Activated CD8-positive, alpha-beta memory T cell treated with anti-CD3 and anti-CD28 coated beads for 36 hours (primary cell): ENCODE data around the gene KIF3A. TPM values are rescaled to one million over a fixed set of nuclear protein-coding genes. Genes with fewer than 3 reads are reported as not detected.

Experiments
- CTCF ChIA-PET: fragments of 350-600 bp; sonication (Branson Sonifier 250); formaldehyde crosslinking; loops from one replicate; lab custom pipeline; 2021; ENCODE audit warnings: antibody characterized with exemption; lab: Charles Lee
- POLR2A ChIA-PET: fragments of 350-600 bp; sonication (Branson Sonifier 250); formaldehyde crosslinking; loops from one replicate; lab custom pipeline; 2021; ENCODE audit warnings: antibody characterized with exemption; lab: Charles Lee
- total RNA-seq, 2 experiments: library from RNA; stranded (reverse); gene quantifications; one replicate each; pipeline ENCODE4 v1.2.3, GENCODE V29; 2021

The KIF3A gene
- total RNA-seq, 2 experiments from 2014 or later = 16.1 to 16.9 TPM

DNA sequence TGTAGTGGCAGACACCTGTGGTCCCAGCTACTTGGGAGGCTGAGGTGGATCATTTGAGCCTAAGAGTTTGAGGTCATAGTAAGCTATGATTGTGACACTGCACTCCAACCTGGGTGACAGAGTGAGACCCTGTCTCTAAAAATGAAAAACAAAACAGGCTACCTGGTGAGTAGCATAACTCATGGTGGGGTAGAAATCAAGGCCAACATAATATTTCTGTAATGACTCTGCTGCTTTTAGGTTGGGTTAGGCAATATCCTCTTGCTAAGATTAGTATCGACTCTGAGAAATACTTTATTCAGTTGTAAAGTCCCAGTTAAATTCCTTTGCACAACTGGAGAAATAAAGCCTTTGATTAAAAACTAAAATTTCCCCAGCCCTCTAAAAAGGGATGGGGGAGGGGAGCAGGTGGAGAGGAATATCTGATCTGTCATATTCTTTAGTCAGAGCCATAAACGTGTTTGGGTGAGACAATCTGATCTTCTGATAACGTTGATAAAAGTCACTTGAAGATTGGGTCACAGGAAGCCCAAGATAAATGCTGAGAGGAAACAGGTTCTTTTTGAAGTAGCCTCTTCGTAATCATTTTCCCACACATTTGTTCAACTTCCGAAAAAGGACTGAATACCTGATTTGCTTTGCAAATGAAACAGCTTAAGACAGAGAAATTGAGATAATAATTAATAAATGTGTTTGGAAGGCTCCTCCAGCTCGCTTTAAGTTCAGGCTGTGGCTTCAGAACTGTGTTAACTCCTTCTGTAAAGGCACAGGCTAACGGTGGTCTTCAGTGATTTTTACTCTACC, 48.6 kb downstream of the KIF3A start:
- ChIA-PET CTCF (no interaction called here), POLR2A (no interaction called here)

DNA sequence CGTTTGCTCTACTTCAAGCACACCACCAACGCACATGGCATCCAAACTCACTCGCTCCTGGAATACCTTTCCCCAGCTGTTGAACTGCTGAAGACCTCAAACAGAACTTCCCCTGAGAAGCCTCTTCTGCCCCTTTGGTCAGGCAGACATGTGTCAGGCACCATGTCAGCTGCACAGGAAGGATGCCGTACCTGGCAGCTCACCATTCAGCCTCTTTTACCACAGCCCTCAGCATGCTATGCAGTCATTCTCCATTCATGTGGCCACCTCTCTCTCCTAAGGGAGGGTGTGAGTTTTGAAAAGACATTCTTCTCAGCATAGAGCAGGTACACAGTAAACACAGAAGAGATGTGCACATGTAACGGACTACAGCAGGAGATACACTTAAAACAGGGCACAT, 49.4 kb downstream of the KIF3A start:
- POLR2A ChIA-PET = interaction anchor here (0.6 kb wide), 1 partner anchor 342 kb away, joined by 5 read pairs; no protein-coding TSS in a partner anchor

DNA sequence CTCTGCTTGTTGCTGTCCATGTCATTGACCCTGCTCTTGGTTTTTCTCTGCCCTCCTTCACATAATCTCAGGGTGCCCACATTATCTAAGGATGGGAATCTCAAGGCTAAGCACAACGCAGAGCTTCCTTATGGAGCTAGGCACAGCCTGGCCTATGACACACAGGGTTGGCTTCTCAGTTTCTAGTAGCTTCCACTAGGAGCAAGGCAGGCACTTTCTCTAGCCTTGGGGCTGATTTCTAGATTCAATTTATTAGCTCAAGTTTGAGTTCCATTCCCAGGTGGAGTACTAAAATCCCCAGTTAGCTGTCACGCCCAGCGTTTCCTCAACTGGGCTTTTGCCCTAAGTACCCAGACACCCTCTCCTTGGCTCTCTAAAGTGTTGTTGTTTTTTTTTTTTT, 51.2 kb downstream of the KIF3A start:
- ChIA-PET POLR2A (no interaction called here), CTCF (no interaction called here)

More for the DNA sequence above, 49.4 kb downstream of the KIF3A start:
- CTCF ChIA-PET = no interaction called here

GRCh38 chr5:132684922-132685720, 52.2 kb downstream of the KIF3A start:
- POLR2A ChIA-PET = no interaction called here
- CTCF ChIA-PET = no interaction called here

- ChIA-PET POLR2A (no interaction called here), CTCF (no interaction called here)
Observed at GRCh38 chr5:132684491-132684890, 52.9 kb downstream of the KIF3A start.

- ChIA-PET CTCF (interaction anchor here (0.8 kb wide), 1 partner anchor 13 kb away, joined by 3 read pairs; no protein-coding TSS in a partner anchor), POLR2A (no interaction called here)
Observed at GRCh38 chr5:132681983-132682382, 55.4 kb downstream of the KIF3A start.

DNA sequence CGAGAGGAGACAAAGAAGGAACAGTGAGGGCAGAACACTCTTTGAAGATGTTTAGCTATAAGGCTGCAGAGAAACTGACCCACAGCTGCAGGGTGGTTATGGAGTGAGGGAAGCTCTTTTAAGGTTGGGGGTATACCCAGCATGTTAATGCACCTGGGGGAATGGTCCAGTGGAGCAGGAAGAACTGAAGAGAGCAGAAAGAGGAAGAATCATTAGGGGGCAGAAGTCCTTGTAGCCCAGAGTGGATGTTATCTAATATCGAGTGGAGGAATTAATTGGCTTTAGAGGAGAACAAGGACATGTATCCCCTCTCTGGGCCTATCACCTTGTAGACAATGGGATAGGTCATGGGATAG, 55.9 kb downstream of the KIF3A start:
- ChIA-PET POLR2A (no interaction called here), CTCF (interaction anchor here (0.8 kb wide), 1 partner anchor 12 kb away, joined by 3 read pairs; no protein-coding TSS in a partner anchor)

GRCh38 chr5:132680780-132681475, 56.4 kb downstream of the KIF3A start:
- CTCF ChIA-PET = interaction anchor here (0.8 kb wide), 1 partner anchor 12 kb away, joined by 3 read pairs; no protein-coding TSS in a partner anchor
- POLR2A ChIA-PET = no interaction called here

- POLR2A ChIA-PET = no interaction called here
- CTCF ChIA-PET = no interaction called here
Observed at GRCh38 chr5:132679717-132680380, 57.5 kb downstream of the KIF3A start.

- ChIA-PET CTCF (no interaction called here), POLR2A (no interaction called here)
Observed at GRCh38 chr5:132679166-132679565, 58.2 kb downstream of the KIF3A start.

DNA sequence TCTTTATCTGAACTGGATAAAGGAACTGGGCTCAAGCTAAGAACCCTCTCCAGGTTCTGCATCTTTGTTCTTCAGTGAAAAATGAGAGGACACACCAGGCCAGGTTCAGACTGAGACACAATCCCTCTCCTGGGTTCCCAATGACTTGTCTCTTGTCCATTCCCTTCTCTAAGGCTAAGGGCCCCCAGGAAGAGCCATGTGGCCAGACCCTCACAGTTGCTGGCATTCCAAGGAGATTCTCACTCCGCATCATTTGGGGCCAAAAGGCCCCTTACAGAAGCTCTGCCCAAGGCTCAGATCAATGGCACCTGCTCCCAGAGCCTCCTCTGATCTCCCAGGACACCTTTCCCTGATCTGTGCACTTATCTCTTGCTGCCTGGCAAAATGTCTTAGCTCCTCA, 58.6 kb downstream of the KIF3A start:
- POLR2A ChIA-PET = no interaction called here
- CTCF ChIA-PET = no interaction called here

DNA sequence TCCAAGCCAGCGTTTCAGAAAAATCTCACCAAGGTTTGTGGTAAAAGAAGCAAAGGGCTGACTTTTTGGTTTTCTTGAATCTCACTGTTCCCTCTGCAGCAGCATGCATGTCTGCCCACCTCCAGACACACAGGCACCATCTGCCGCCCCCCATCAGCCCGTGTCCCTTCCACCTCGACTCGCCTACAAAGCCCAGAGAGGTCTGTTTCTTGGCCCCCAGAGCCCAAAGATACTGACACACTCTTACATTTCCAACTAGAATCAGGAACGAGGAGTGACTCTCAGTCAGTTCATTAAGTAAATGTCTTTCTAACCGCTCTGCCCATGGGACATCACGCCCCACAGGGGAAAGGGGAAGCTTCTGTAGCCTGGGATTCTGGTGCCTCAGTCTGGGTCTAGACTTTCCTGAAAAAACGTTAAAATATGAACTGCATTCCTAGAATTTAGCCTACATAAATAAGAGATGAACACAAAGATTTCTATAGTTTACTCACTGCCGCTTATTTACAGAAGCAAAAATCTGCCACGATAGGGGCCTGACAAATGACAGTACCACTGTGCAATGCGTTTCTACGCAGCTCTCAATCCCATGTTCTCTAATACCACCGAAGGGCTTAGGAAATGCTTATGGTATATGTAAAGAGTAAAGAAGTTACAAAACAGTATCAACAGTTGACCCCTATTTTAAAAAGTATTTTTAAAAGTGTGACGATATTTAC, 59.5 kb downstream of the KIF3A start:
- POLR2A ChIA-PET = no interaction called here
- CTCF ChIA-PET = no interaction called here

DNA sequence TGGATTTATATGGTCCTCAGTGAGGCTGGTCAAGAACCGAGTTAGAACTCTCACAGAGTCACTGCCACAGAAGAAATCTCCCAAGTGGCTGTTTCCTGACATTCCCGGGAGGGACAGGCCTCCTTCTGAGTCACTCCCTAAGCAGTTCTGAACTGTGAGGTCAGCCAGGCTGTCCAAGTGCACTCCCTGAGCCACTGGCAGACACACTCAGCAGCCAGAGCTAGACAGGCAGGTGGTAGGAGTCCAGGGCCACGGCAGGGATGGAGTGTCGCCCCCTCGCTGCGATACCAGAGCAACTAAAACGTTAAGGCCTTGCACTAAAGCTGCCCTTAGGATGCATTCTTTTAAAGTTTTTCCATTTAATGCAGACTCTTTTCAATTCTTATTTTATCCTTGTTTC, 60.2 kb downstream of the KIF3A start:
- ChIA-PET POLR2A (no interaction called here), CTCF (no interaction called here)

DNA sequence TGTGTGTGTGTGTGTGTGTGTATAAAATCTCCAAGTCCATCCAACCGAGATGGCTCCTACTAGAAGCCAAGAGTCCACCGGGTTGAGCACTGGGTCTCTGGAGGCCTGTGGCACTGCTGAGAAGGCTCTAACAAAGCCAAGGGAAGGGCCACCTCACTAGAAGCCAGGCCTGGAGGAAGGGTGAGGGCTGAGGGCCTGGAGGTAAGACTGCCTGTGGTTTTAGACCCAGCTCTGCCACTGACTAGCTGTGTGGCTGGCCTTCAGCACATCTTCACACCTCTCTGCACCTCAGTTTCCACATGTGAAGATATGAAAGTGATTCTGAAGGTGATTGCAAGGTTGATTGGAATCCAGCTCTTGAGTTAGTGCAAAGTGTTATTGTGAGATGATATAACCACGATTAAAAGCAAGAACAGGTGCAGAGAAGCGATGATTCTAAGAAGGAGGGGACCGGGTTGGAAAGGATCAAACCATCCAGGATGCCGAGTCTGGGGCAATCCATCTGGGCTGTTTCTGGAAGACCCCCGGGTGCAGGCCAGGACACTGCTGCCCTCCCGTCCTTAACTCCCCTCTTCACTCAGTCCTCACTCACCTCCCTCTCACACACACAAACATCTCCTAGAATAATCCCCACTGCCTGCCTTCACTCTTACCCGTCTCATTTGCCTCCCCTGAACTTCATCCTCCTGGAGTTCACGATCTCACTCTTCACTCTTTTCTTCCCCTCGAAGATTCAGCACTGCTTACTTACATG, 61.2 kb downstream of the KIF3A start:
- POLR2A ChIA-PET = no interaction called here
- CTCF ChIA-PET = no interaction called here

DNA sequence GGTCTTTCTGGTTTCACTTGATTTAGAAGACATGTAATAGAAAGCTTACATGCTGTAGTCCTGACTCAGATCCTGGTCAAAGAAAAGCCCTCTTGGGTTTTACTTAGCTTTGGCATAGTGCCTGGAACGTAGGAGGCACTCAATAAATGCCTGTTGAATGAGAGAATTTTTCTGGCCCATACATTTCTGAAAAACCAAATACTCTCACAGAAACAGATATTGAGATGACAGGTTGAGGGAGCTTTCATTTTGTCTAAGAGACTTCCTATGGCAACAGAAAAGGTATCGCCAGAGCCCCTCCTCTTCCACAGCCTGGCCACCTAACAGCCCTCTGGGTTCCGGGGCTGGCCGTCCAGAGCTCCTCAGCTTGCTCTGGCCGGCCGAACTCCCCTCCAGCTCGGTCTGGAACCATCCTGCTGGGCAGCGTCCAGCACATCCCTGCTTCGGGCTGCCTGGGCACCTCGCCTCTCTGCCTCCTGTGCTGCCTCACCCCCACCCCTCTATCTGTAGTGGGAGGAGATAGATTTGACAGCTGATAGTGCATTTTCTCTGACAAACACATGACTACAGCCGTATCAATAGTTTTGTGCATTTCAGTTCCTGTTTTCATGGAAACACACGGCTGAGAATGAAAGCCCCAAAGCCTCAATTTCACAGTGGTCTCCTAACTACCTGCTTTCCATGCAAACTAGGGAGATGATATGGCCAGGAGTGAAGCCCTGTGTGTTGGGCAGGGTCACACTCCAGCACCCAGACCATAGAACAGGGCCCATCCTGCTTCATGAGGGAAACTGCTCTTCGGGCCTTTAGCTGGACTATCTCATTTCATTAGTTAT, 62.5 kb downstream of the KIF3A start:
- CTCF ChIA-PET = interaction anchor here (0.7 to 2.5 kb wide), 2 partner anchors 13 to 33 kb away, joined by 3 to 9 read pairs; no protein-coding TSS in a partner anchor
- POLR2A ChIA-PET = interaction anchor here (0.6 to 1.1 kb wide), 4 partner anchors 12 to 63 kb away, joined by 3 to 4 read pairs (median 3); partner anchors contain the start of genes IL13 and KIF3A

DNA sequence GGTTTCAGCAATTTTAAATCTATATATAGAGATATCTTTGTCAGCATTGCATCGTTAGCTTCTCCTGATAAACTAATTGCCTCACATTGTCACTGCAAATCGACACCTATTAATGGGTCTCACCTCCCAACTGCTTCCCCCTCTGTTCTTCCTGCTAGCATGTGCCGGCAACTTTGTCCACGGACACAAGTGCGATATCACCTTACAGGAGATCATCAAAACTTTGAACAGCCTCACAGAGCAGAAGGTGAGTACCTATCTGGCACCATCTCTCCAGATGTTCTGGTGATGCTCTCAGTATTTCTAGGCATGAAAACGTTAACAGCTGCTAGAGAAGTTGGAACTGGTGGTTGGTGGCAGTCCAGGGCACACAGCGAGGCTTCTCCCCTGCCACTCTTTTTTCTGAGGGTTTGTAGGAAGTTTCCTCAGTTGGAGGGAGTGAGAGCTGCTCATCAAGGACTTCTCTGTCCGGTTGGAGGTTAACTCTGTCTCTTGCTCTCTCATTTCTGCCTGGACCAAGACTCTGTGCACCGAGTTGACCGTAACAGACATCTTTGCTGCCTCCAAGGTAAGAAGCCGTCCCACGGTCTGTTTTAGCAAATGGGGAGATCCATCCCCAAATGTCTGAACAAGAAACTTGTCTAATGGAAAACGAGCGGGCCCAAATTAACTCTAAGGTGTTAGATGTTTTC, 63.3 kb downstream of the KIF3A start, which contains the start of gene IL4:
TSS of gene IL4 (plus strand) at position 51 of the 692 bp plus-strand sequence. CDS start at position 113, 62 bp downstream.
- ChIA-PET POLR2A (interaction anchor here (0.6 to 1.1 kb wide), 4 partner anchors 11 to 63 kb away, joined by 3 to 4 read pairs (median 3); partner anchors contain the start of genes IL13 and KIF3A), CTCF (interaction anchor here (0.7 to 2.5 kb wide), 2 partner anchors 12 to 32 kb away, joined by 3 to 9 read pairs; no protein-coding TSS in a partner anchor)
